Raji (cell line): ENCODE measurements around the gene ABCC8.
A peak's percentile ranks its signal among the peaks of the same experiment; 100 is the strongest.

ENCODE experiments used
- POLR2A ChIP-seq: IDR thresholded peaks from 2 replicates; pipeline ENCODE4 v1.6.1; 2011; ENCODE audit warnings: low read depth, low read length, control low read depth; ENCODE audit not compliant: insufficient read depth

Gene ABCC8

GRCh38 chr11:17394743-17395390, 81.8 kb downstream of the ABCC8 start:
- TF ChIP-seq POLR2A: no peak

- TF ChIP-seq POLR2A: no peak
Observed at GRCh38 chr11:17393472-17393871, 83.2 kb downstream of the ABCC8 start.

GRCh38 chr11:17392872-17393271, 83.8 kb downstream of the ABCC8 start:
- TF ChIP-seq POLR2A: no peak

GRCh38 chr11:17391493-17392355, 84.9 kb downstream of the ABCC8 start:
- TF ChIP-seq POLR2A: peak; percentile 52; the same call in 1 of the 2 replicates

- TF ChIP-seq POLR2A: no peak
Observed at GRCh38 chr11:17389957-17390649, 86.5 kb downstream of the ABCC8 start.

- peak; percentile 24; the same call in 1 of the 2 replicates for TF ChIP-seq POLR2A
Observed at GRCh38 chr11:17389211-17389956, 87.3 kb downstream of the ABCC8 start.

- TF ChIP-seq POLR2A: no peak
Observed at GRCh38 chr11:17388609-17389210, 87.9 kb downstream of the ABCC8 start, which contains the start of gene KCNJ11. TSS of gene KCNJ11 (minus strand) at chr11:17388659. CDS start at chr11:17388091, 568 bp downstream.

- TF ChIP-seq POLR2A: no peak
Observed at GRCh38 chr11:17387811-17388210, 88.8 kb downstream of the ABCC8 start.

GRCh38 chr11:17387254-17387653, 89.4 kb downstream of the ABCC8 start:
- TF ChIP-seq POLR2A: no peak

GRCh38 chr11:17386331-17387084, 90.1 kb downstream of the ABCC8 start:
- no peak for TF ChIP-seq POLR2A

GRCh38 chr11:17385926-17386325, 90.7 kb downstream of the ABCC8 start:
- TF ChIP-seq POLR2A: no peak

GRCh38 chr11:17385492-17385891, 91.2 kb downstream of the ABCC8 start:
- no peak for TF ChIP-seq POLR2A

GRCh38 chr11:17384002-17384511, 92.6 kb downstream of the ABCC8 start:
- no peak for TF ChIP-seq POLR2A
